H1 (cell line): Measurements from ENCODE around the gene DICER1. TPM values are rescaled to one million over a fixed set of nuclear protein-coding genes. Genes with fewer than 3 reads are reported as not detected.

Source experiments
- CTCF ChIA-PET: fragments of 300-600 bp; sonication (Branson Sonifier 250); formaldehyde crosslinking; loops from one replicate; lab custom pipeline; 2021; ENCODE audit not compliant: partially characterized antibody; lab: Charles Lee
- POLR2A ChIA-PET: fragments of 300-600 bp; sonication (Branson Sonifier 250); formaldehyde crosslinking; loops from one replicate; lab custom pipeline; 2021; ENCODE audit warnings: inconsistent platforms; ENCODE audit not compliant: partially characterized antibody; lab: Charles Lee
- DNase-seq, 2 experiments: peaks; one replicate each; pipeline versions ENCODE4 v3.0.0 to v3.0.0-alpha.2; 2010 to 2022; ENCODE audit warnings: low spot score in 2 of 2, low read depth in 1 of 2, mixed read lengths in 1 of 2
- FAIRE-seq: peaks from 2 replicates; lab custom pipeline; 2011; peaks lifted over from hg19 to GRCh38; lab: Jason Lieb, UNC
- H2AFZ ChIP-seq: 2 replicates; pipeline ENCODE4 v1.8.1; 2012; ENCODE audit warnings: low read length, inconsistent platforms
- H2AK5ac ChIP-seq: 2 replicates; pipeline ENCODE4 v1.6.1; 2013; ENCODE audit warnings: low read depth, low read length
- H2BK120ac ChIP-seq: replicated peaks from 2 replicates; pipeline ENCODE3; 2013; ENCODE audit warnings: low read depth, low read length, inconsistent platforms
- H2BK12ac ChIP-seq: 2 replicates; pipeline ENCODE4 v1.6.1; 2013; ENCODE audit warnings: low read depth, low read length
- H2BK15ac ChIP-seq: 2 replicates; pipeline ENCODE4 v1.6.1; 2013; ENCODE audit warnings: low read length
- H2BK20ac ChIP-seq: 2 replicates; pipeline ENCODE4 v1.6.1; 2013; ENCODE audit warnings: low read length
- H2BK5ac ChIP-seq: 2 replicates; pipeline ENCODE4 v1.6.1; 2013; ENCODE audit warnings: low read depth, low read length
- H3K14ac ChIP-seq: 2 replicates; pipeline ENCODE4 v1.6.1; 2013; ENCODE audit warnings: inconsistent platforms; ENCODE audit not compliant: insufficient read length
- H3K18ac ChIP-seq: 2 replicates; pipeline ENCODE4 v1.6.1; 2013; ENCODE audit warnings: low read length; ENCODE audit errors: extremely low read depth
- H3K23ac ChIP-seq: 2 replicates; pipeline ENCODE4 v1.6.1; 2013; ENCODE audit warnings: inconsistent platforms; ENCODE audit not compliant: insufficient read length
- H3K23me2 ChIP-seq: 2 replicates; pipeline ENCODE4 v1.6.1; 2013; ENCODE audit warnings: low read depth, low read length
- H3K27ac ChIP-seq: 2 replicates; pipeline ENCODE4 v1.6.1; 2011; ENCODE audit warnings: low read depth, low read length, inconsistent platforms
- H3K27me3 ChIP-seq, 4 experiments: replicated peaks in 1 of 4; 1 replicate in 1 of 4; 2 replicates in 3 of 4; pipeline versions ENCODE4 v1.6.1 to v1.8.1; 2011 to 2013; ENCODE audit warnings: low read length in 3 of 4, mild to moderate bottlenecking in 3 of 4, inconsistent platforms in 2 of 4, mixed read lengths in 2 of 4, moderate library complexity in 1 of 4; ENCODE audit not compliant: control insufficient read depth in 3 of 4, insufficient read depth in 3 of 4; ENCODE audit errors: extremely low read depth in 1 of 4
- H3K36me3 ChIP-seq, 4 experiments: 2 replicates each; pipeline versions ENCODE4 v1.6.1 to v1.8.1; 2011 to 2013; ENCODE audit warnings: mild to moderate bottlenecking in 4 of 4, low read length in 3 of 4, moderate library complexity in 2 of 4, control low read depth in 1 of 4, inconsistent platforms in 1 of 4; ENCODE audit not compliant: insufficient read depth in 4 of 4, control insufficient read depth in 2 of 4
- H3K4ac ChIP-seq: replicated peaks from 2 replicates; pipeline ENCODE3; 2013; ENCODE audit warnings: low read length, low read depth, mixed read lengths, inconsistent platforms; ENCODE audit not compliant: insufficient read length
- H3K4me1 ChIP-seq, 4 experiments: replicated peaks in 1 of 4; 1 replicate in 1 of 4; 2 replicates in 3 of 4; pipeline versions ENCODE4 v1.6.1 to v1.8.1; 2011 to 2013; ENCODE audit warnings: low read length in 3 of 4, inconsistent platforms in 2 of 4, mixed read lengths in 1 of 4; ENCODE audit not compliant: insufficient read depth in 4 of 4, control insufficient read depth in 3 of 4
- H3K4me2 ChIP-seq, 2 experiments: 2 replicates each; pipeline versions ENCODE4 v1.6.1 to v1.8.1; 2011 to 2013; ENCODE audit warnings: low read depth in 2 of 2, low read length in 2 of 2, control low read depth in 1 of 2, inconsistent platforms in 1 of 2, mild to moderate bottlenecking in 1 of 2; ENCODE audit not compliant: insufficient read depth in 1 of 2
- H3K4me3 ChIP-seq, 4 experiments: fragments of 200-600, 300-600 bp in 1 of 4; sonication (generic), shearing (Covaris generic), sonication (Bioruptor Twin) in 1 of 4; 2 replicates each; pipeline versions ENCODE4 v1.5.1 to v1.8.1; 2011 to 2016; ENCODE audit warnings: low read length in 4 of 4, low read depth in 3 of 4, control low read depth in 2 of 4, inconsistent platforms in 2 of 4, mild to moderate bottlenecking in 2 of 4, mixed read lengths in 1 of 4, moderate library complexity in 1 of 4; ENCODE audit not compliant: insufficient read depth in 2 of 4; ENCODE audit errors: extremely low read depth in 1 of 4
- H3K56ac ChIP-seq: replicated peaks from 2 replicates; pipeline ENCODE3; 2013; ENCODE audit warnings: low read depth, mild to moderate bottlenecking, mixed read lengths, low read length, inconsistent platforms; ENCODE audit not compliant: insufficient read length
- H3K79me1 ChIP-seq: 2 replicates; pipeline ENCODE4 v1.6.1; 2013; ENCODE audit warnings: low read depth, low read length, control low read depth
- H3K79me2 ChIP-seq, 2 experiments: 2 replicates each; pipeline versions ENCODE4 v1.6.1 to v1.8.1; 2012 to 2013; ENCODE audit warnings: low read length in 2 of 2, mild to moderate bottlenecking in 2 of 2, inconsistent platforms in 1 of 2; ENCODE audit not compliant: insufficient read depth in 2 of 2, control insufficient read depth in 1 of 2
- H3K9ac ChIP-seq, 4 experiments: replicated peaks in 1 of 4; 1 replicate in 1 of 4; 2 replicates in 3 of 4; pipeline versions ENCODE4 v1.6.1 to v1.8.1; 2011 to 2013; ENCODE audit warnings: low read depth in 3 of 4, low read length in 3 of 4, control low read depth in 2 of 4, mild to moderate bottlenecking in 2 of 4, moderate library complexity in 2 of 4, inconsistent platforms in 1 of 4; ENCODE audit errors: extremely low read depth in 1 of 4
- H3K9me3 ChIP-seq, 2 experiments: 2 replicates each; pipeline versions ENCODE4 v1.6.1 to v1.8.1; 2012 to 2013; ENCODE audit warnings: mild to moderate bottlenecking in 2 of 2, moderate library complexity in 2 of 2, control low read depth in 1 of 2, inconsistent platforms in 1 of 2, low read depth in 1 of 2, low read length in 1 of 2, mixed read lengths in 1 of 2; ENCODE audit not compliant: insufficient read depth in 2 of 2
- H4K20me1 ChIP-seq, 2 experiments: replicated peaks in 1 of 2; 2 replicates each; pipeline versions ENCODE3 to v1.8.1; 2011 to 2013; ENCODE audit warnings: inconsistent platforms in 2 of 2, low read length in 2 of 2, mild to moderate bottlenecking in 1 of 2; ENCODE audit not compliant: insufficient read depth in 2 of 2, control insufficient read depth in 1 of 2
- H4K5ac ChIP-seq: 2 replicates; pipeline ENCODE4 v1.6.1; 2013; ENCODE audit warnings: low read length, low read depth, mixed read lengths, inconsistent platforms; ENCODE audit not compliant: insufficient read length
- H4K8ac ChIP-seq: 2 replicates; pipeline ENCODE4 v1.8.0; 2013; ENCODE audit warnings: mild to moderate bottlenecking, moderate library complexity, low read length, inconsistent platforms; ENCODE audit not compliant: insufficient read depth; ENCODE audit errors: extremely low read depth
- H4K91ac ChIP-seq: replicated peaks from 2 replicates; pipeline ENCODE3; 2013; ENCODE audit warnings: low read length, mixed read lengths, inconsistent platforms; ENCODE audit not compliant: insufficient read length
- ASH2L ChIP-seq: fragments of 200-600, 300-600 bp; sonication (generic); IDR thresholded peaks from one replicate; pipeline ENCODE4 v1.7.1; 2017; ENCODE audit warnings: low read length
- CHD1 ChIP-seq: IDR thresholded peaks from 2 replicates; pipeline ENCODE4 v1.6.1; 2012; ENCODE audit warnings: low read depth, low read length, improper control_type of control experiment
- CTBP2 ChIP-seq: IDR thresholded peaks from 2 replicates; pipeline ENCODE4 v1.7.0; 2011; ENCODE audit warnings: borderline replicate concordance, mild to moderate bottlenecking, moderate library complexity, mixed read lengths, low read length; ENCODE audit not compliant: insufficient read depth, insufficient read length
- GTF2F1 ChIP-seq: IDR thresholded peaks from 2 replicates; pipeline ENCODE4 v1.6.1; 2012; ENCODE audit warnings: low read depth, low read length, improper control_type of control experiment, borderline replicate concordance
- KDM4A ChIP-seq: IDR thresholded peaks from one replicate; pipeline ENCODE4 v1.7.1; 2012; ENCODE audit warnings: low read depth, mild to moderate bottlenecking, moderate library complexity, low read length, inconsistent platforms; ENCODE audit not compliant: severe bottlenecking
- POU5F1 ChIP-seq: IDR thresholded peaks from 2 replicates; pipeline ENCODE4 v1.6.1; 2011; ENCODE audit warnings: low read depth, mild to moderate bottlenecking, low read length, moderate library complexity
- RBBP5 ChIP-seq: IDR thresholded peaks from 2 replicates; pipeline ENCODE4 v1.7.1; 2012; ENCODE audit warnings: low read depth, mild to moderate bottlenecking, inconsistent platforms, low read length, moderate library complexity, borderline replicate concordance
- RXRA ChIP-seq: IDR thresholded peaks from 2 replicates; pipeline ENCODE4 v1.6.1; 2011; ENCODE audit warnings: low read depth, mild to moderate bottlenecking, low read length, moderate library complexity; ENCODE audit not compliant: insufficient read depth
- SAP30 ChIP-seq: fragments of 300-600 bp; sonication (generic); IDR thresholded peaks from 2 replicates; pipeline ENCODE4 v1.7.1; 2012; ENCODE audit warnings: low read length, moderate library complexity, mild to moderate bottlenecking, inconsistent platforms; ENCODE audit not compliant: insufficient read depth, insufficient replicate concordance
- SP1 ChIP-seq: IDR thresholded peaks from 2 replicates; pipeline ENCODE4 v1.6.1; 2011; ENCODE audit warnings: low read depth, low read length
- WGBS, 2 experiments: shearing (Covaris generic) in 1 of 2; methylation state at CpG; one replicate each; pipeline versions ENCODE4 v1.1.6 to v1.1.7; 2013 to 2015; ENCODE audit warnings: low lambda C conversion rate in 2 of 2, mixed read lengths in 2 of 2, inconsistent platforms in 1 of 2, low coverage in 1 of 2, missing lambda C conversion rate in 1 of 2; ENCODE audit not compliant: insufficient replicate concordance in 2 of 2, insufficient coverage in 1 of 2, insufficient read length in 1 of 2; ENCODE audit errors: extremely low coverage in 1 of 2, missing lambda C conversion rate in 1 of 2; 5-methylcytosine and 5-hydroxymethylcytosine counted together
- polyA plus RNA-seq, 7 experiments: library from polyadenylated mRNA; depleted of rRNA in 3 of 7; stranded (reverse) in 5 of 7; unstranded in 2 of 7; fragments of >200 nt in 5 of 7; fragments of 200-250 nt in 2 of 7; gene quantifications; 1 replicate in 5 of 7; 2 replicates in 1 of 7; 4 replicates in 1 of 7; pipeline versions ENCODE4 v1.2.1 to v1.2.3, GENCODE V29; 2011 to 2013; ENCODE audit warnings: missing spikeins in 2 of 7, mixed read lengths in 2 of 7
- total RNA-seq: library from RNA; stranded (reverse); fragmentation: NEBNext Ultra II Directional; extraction: Animal tissue kit (Norgen Biotek cat#: 25700); gene quantifications from 2 replicates; pipeline ENCODE4 v1.2.1, GENCODE V29; 2021
- TF ChIP-seq, protein P1 (sequence below): IDR thresholded peaks from 2 replicates; pipeline ENCODE4 v1.6.1; 2011; ENCODE audit warnings: low read length, improper control_type of control experiment
- TF ChIP-seq, protein P2 (sequence below): IDR thresholded peaks from 2 replicates; pipeline ENCODE4 v1.6.1; 2011; ENCODE audit warnings: low read depth, mild to moderate bottlenecking, low read length; ENCODE audit not compliant: insufficient read depth

The DICER1 gene
- total and polyA plus RNA-seq, 2 of the 8 experiments (the other 6 are each of a cell fraction or from before 2014, with no cell fraction given) = 11.9 to 61.8 TPM

DNA sequence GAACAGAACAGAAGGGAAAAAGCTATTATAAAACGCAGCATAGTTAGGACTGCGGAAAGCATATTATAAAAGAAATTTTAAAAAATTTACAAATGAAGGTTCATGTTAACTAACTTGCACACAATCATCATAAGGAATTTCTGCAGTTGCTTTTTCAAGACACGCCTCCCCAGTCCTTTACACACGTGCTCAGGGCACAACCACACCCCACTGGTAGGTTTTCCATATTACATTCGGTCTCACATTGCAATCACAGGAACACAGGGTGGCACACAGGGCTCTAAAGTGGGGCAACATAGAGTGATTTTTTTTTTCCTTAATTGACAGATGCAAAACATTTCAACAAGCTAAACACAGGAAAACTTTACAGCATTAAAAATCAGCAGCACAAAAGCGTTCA lies 69.7 kb downstream of the DICER1 start:
- Histone ChIP-seq H3K18ac (no peak overlapping the region), H2BK12ac (no peak overlapping the region), H3K79me2 (no peaks in the 10 kb centered on the region), H3K4me1 (no peaks in the 10 kb centered on the region), H4K91ac (no peak overlapping the region), H3K14ac (no peak overlapping the region), H3K4ac (no peak overlapping the region), H3K79me1 (no peaks in the 10 kb centered on the region), H3K23ac (no peak overlapping the region), H3K27ac (no peak overlapping the region), H2BK15ac (no peak overlapping the region), H3K9ac (no peak overlapping the region), H3K36me3 (peaks cover 0 to 32% (median 3%) of the 10 kb centered on the region in 4 experiments; a peak in 6 of 8 replicates), H3K56ac (no peak overlapping the region), H2BK20ac (no peak overlapping the region), H2BK120ac (no peak overlapping the region), H4K5ac (no peak overlapping the region), H2AFZ (no peak overlapping the region), H3K23me2 (no peaks in the 10 kb centered on the region), H3K4me2 (no peak overlapping the region), H2AK5ac (no peak overlapping the region), H4K20me1 (no peaks in the 10 kb centered on the region), H3K4me3 (no peak overlapping the region), H4K8ac (no peak overlapping the region), H3K27me3 (no peaks in the 10 kb centered on the region), H3K9me3 (no peaks in the 10 kb centered on the region), H2BK5ac (no peak overlapping the region)
- TF ChIP-seq, protein P1, sequence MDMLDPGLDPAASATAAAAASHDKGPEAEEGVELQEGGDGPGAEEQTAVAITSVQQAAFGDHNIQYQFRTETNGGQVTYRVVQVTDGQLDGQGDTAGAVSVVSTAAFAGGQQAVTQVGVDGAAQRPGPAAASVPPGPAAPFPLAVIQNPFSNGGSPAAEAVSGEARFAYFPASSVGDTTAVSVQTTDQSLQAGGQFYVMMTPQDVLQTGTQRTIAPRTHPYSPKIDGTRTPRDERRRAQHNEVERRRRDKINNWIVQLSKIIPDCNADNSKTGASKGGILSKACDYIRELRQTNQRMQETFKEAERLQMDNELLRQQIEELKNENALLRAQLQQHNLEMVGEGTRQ = no peak
- TF ChIP-seq SAP30 (no peak), RXRA (no peak), POU5F1 (no peak), ASH2L (no peak), SP1 (no peak), CHD1 (no peak), GTF2F1 (no peak), RBBP5 (no peak), CTBP2 (no peak), KDM4A (no peak)
- TF ChIP-seq, protein P2, sequence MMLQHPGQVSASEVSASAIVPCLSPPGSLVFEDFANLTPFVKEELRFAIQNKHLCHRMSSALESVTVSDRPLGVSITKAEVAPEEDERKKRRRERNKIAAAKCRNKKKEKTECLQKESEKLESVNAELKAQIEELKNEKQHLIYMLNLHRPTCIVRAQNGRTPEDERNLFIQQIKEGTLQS = no peak
- POLR2A ChIA-PET = no interaction called here
- no peak for DNase-seq
- no peak for FAIRE-seq
- CTCF ChIA-PET = no interaction called here
- WGBS, 2 experiments = 88% methylated on average over 6 of the region's 6 CpGs; no CpG with 5 or more reads in 1 of the 2 experiments
